Measurements from ENCODE around the gene WNK2. TPM values are rescaled to one million over a fixed set of nuclear protein-coding genes. Genes with fewer than 3 reads are reported as not detected.
"Not testable (repeated sequence)": the region's sequence is repeated elsewhere in the genome, so short reads cannot be mapped to it uniquely, and the experiment has no call there.

WNK2 gene
- total RNA-seq, 2 donors from 2014 or later, result 174 to 175 TPM

- DNase-seq (no peak), ATAC-seq (peak in 1 of 2 donors; percentile 57)
- intact Hi-C loops (cut with DNase I), result no loop called here
Measured at GRCh38 chr9:93326056-93326455, 142.1 kb downstream of the WNK2 start.

- intact Hi-C loops (cut with DNase I), result no loop called here
- DNase-seq (no peak), ATAC-seq (no peak)
Measured at GRCh38 chr9:93326654-93327053, 142.7 kb downstream of the WNK2 start.

GRCh38 chr9:93329629-93330280 is 145.8 kb downstream of the WNK2 start:
- ATAC-seq, result no peak
- intact Hi-C loops (cut with DNase I), result no loop called here
- DNase-seq, result no peak

GRCh38 chr9:93332317-93332716 is 148.4 kb downstream of the WNK2 start:
- DNase-seq, result no peak
- no peak for ATAC-seq
- intact Hi-C loops (cut with DNase I), result no loop called here

GRCh38 chr9:93336720-93337119 is 152.8 kb downstream of the WNK2 start:
- DNase-seq (no peak), ATAC-seq (no peak)
- intact Hi-C loops (cut with DNase I), result no loop called here

- intact Hi-C loops (cut with DNase I); DNase-seq; ATAC-seq: not testable (repeated sequence)
Measured at GRCh38 chr9:93338196-93338595, 154.3 kb downstream of the WNK2 start.

- DNase-seq (no peak), ATAC-seq (no peak)
- intact Hi-C loops (cut with DNase I), result no loop called here
Measured at GRCh38 chr9:93340091-93340490, 156.2 kb downstream of the WNK2 start.

GRCh38 chr9:93341820-93342219 is 157.9 kb downstream of the WNK2 start:
- ATAC-seq; intact Hi-C loops (cut with DNase I); DNase-seq: not testable (repeated sequence)

GRCh38 chr9:93342428-93342827 is 158.5 kb downstream of the WNK2 start:
- peak; percentile 39 to 55 for ATAC-seq
- DNase-seq; intact Hi-C loops (cut with DNase I): not testable (repeated sequence)

GRCh38 chr9:93343663-93344062 is 159.7 kb downstream of the WNK2 start:
- no peak for ATAC-seq
- no peak for DNase-seq
- intact Hi-C loops (cut with DNase I), result no loop called here

- DNase-seq (no peak), ATAC-seq (no peak)
- intact Hi-C loops (cut with DNase I), result no loop called here
Measured at GRCh38 chr9:93345643-93346230, 161.8 kb downstream of the WNK2 start.

- peak; percentile 46 for DNase-seq
- intact Hi-C loops (cut with DNase I), result no loop called here
- peak; percentile 63 to 87 for ATAC-seq
Measured at GRCh38 chr9:93346231-93347112, 162.5 kb downstream of the WNK2 start.

- ATAC-seq; intact Hi-C loops (cut with DNase I); DNase-seq: not testable (repeated sequence)
Measured at GRCh38 chr9:93347371-93347975, 163.5 kb downstream of the WNK2 start.

- DNase-seq; intact Hi-C loops (cut with DNase I); ATAC-seq: not testable (repeated sequence)
Measured at GRCh38 chr9:93353413-93354310, 169.7 kb downstream of the WNK2 start.

- ATAC-seq (no peak), DNase-seq (no peak)
- intact Hi-C loops (cut with DNase I), result no loop called here
Measured at GRCh38 chr9:93354451-93354850, 170.5 kb downstream of the WNK2 start.

GRCh38 chr9:93355827-93356226 is 171.9 kb downstream of the WNK2 start:
- DNase-seq (no peak), ATAC-seq (no peak)
- intact Hi-C loops (cut with DNase I), result no loop called here

GRCh38 chr9:93357649-93358048 is 173.7 kb downstream of the WNK2 start:
- DNase-seq (no peak), ATAC-seq (no peak)
- intact Hi-C loops (cut with DNase I), result no loop called here

- DNase-seq; intact Hi-C loops (cut with DNase I); ATAC-seq: not testable (repeated sequence)
Measured at GRCh38 chr9:93359907-93360306, 176.0 kb downstream of the WNK2 start.

- intact Hi-C loops (cut with DNase I), result no loop called here
- DNase-seq (no peak), ATAC-seq (no peak)
Measured at GRCh38 chr9:93361995-93362394, 178.1 kb downstream of the WNK2 start.

Data from left cardiac atrium (tissue), 4 donors.